Mesenchymal stem cell (in vitro differentiated cells and primary cell): ENCODE measurements around the gene PRMT7.

Experiments used
- DNase-seq: peaks from one replicate; pipeline ENCODE4 v3.0.0-alpha.2; 2013
- H2AFZ ChIP-seq: one replicate; pipeline ENCODE4 v1.6.1; 2013; ENCODE audit warnings: low read depth, mild to moderate bottlenecking, control low read depth, inconsistent platforms, low read length, moderate library complexity
- H2AK5ac ChIP-seq: 2 replicates; pipeline ENCODE4 v1.6.1; 2013; ENCODE audit warnings: low read length, moderate library complexity, mild to moderate bottlenecking, inconsistent platforms; ENCODE audit not compliant: severe bottlenecking
- H2BK120ac ChIP-seq: one replicate; pipeline ENCODE4 v1.6.1; 2013; ENCODE audit warnings: low read depth, mild to moderate bottlenecking, inconsistent platforms, low read length, moderate library complexity
- H2BK12ac ChIP-seq, 2 experiments: one replicate each; pipeline ENCODE4 v1.6.1; 2013; ENCODE audit warnings: inconsistent platforms in 2 of 2, low read length in 2 of 2, mild to moderate bottlenecking in 2 of 2, moderate library complexity in 2 of 2, control low read depth in 1 of 2
- H2BK15ac ChIP-seq: one replicate; pipeline ENCODE4 v1.6.1; 2013; ENCODE audit warnings: mild to moderate bottlenecking, low read depth, inconsistent platforms; ENCODE audit not compliant: poor library complexity, severe bottlenecking
- H2BK5ac ChIP-seq: 2 replicates; pipeline ENCODE4 v1.6.1; 2013; ENCODE audit warnings: low read depth, mild to moderate bottlenecking, low read length, control low read depth, inconsistent platforms; ENCODE audit not compliant: poor library complexity, severe bottlenecking
- H3K14ac ChIP-seq, 2 experiments: one replicate each; pipeline ENCODE4 v1.6.1; 2013; ENCODE audit warnings: inconsistent platforms in 2 of 2, low read length in 2 of 2, control low read depth in 1 of 2, mild to moderate bottlenecking in 1 of 2, moderate library complexity in 1 of 2
- H3K18ac ChIP-seq, 2 experiments: one replicate each; pipeline ENCODE4 v1.6.1; 2013; ENCODE audit warnings: inconsistent platforms in 2 of 2, low read length in 2 of 2, control low read depth in 1 of 2, low read depth in 1 of 2, mild to moderate bottlenecking in 1 of 2
- H3K23ac ChIP-seq, 2 experiments: one replicate each; pipeline ENCODE4 v1.6.1; 2013; ENCODE audit warnings: inconsistent platforms in 2 of 2, low read length in 2 of 2, mild to moderate bottlenecking in 2 of 2, moderate library complexity in 2 of 2, control low read depth in 1 of 2
- H3K27ac ChIP-seq: 2 replicates; pipeline ENCODE4 v1.5.1; 2013; ENCODE audit warnings: mild to moderate bottlenecking, moderate library complexity, low read length, control low read depth, inconsistent platforms; ENCODE audit not compliant: poor library complexity, severe bottlenecking
- H3K27me3 ChIP-seq, 2 experiments: 2 replicates each; pipeline versions ENCODE4 v1.6.1 to v1.7.0; 2013; ENCODE audit warnings: low read length in 2 of 2, mild to moderate bottlenecking in 2 of 2, moderate library complexity in 2 of 2, control low read depth in 1 of 2, inconsistent platforms in 1 of 2; ENCODE audit not compliant: control insufficient read depth in 1 of 2, insufficient read depth in 1 of 2
- H3K36me3 ChIP-seq, 2 experiments: 2 replicates each; pipeline versions ENCODE4 v1.6.1 to v1.7.0; 2013; ENCODE audit warnings: low read length in 2 of 2, control low read depth in 1 of 2, inconsistent platforms in 1 of 2, low read depth in 1 of 2, mild to moderate bottlenecking in 1 of 2; ENCODE audit not compliant: insufficient read depth in 2 of 2, control insufficient read depth in 1 of 2
- H3K4ac ChIP-seq, 2 experiments: one replicate each; pipeline ENCODE4 v1.6.1; 2013; ENCODE audit warnings: inconsistent platforms in 2 of 2, low read length in 2 of 2, mild to moderate bottlenecking in 2 of 2, moderate library complexity in 2 of 2, control low read depth in 1 of 2, low read depth in 1 of 2
- H3K4me1 ChIP-seq: 2 replicates; pipeline ENCODE4 v1.6.1; 2013; ENCODE audit warnings: low read depth, low read length, control low read depth; ENCODE audit not compliant: control insufficient read depth, insufficient read depth
- H3K4me2 ChIP-seq: 2 replicates; pipeline ENCODE4 v1.6.1; 2013; ENCODE audit warnings: low read length, mild to moderate bottlenecking, inconsistent platforms; ENCODE audit not compliant: poor library complexity, severe bottlenecking
- H3K4me3 ChIP-seq, 2 experiments: 2 replicates each; pipeline versions ENCODE4 v1.5.1 to v1.7.0; 2013; ENCODE audit warnings: low read length in 2 of 2, mild to moderate bottlenecking in 2 of 2, control low read depth in 1 of 2, low read depth in 1 of 2; ENCODE audit not compliant: insufficient read depth in 1 of 2
- H3K79me1 ChIP-seq: replicated peaks from 2 replicates; pipeline ENCODE4 v1.6.1; 2013; ENCODE audit warnings: mild to moderate bottlenecking, control low read depth, low read length, inconsistent platforms; ENCODE audit not compliant: poor library complexity, severe bottlenecking
- H3K9ac ChIP-seq: 2 replicates; pipeline ENCODE4 v1.7.0; 2013; ENCODE audit warnings: mild to moderate bottlenecking, low read length, moderate library complexity
- H3K9me3 ChIP-seq: 2 replicates; pipeline ENCODE4 v1.7.0; 2013; ENCODE audit warnings: mild to moderate bottlenecking, low read length; ENCODE audit not compliant: control insufficient read depth
- H4K8ac ChIP-seq: one replicate; pipeline ENCODE4 v1.6.1; 2013; ENCODE audit warnings: inconsistent platforms, mild to moderate bottlenecking, low read length, moderate library complexity
- H4K91ac ChIP-seq: one replicate; pipeline ENCODE4 v1.6.1; 2013; ENCODE audit warnings: mild to moderate bottlenecking, low read length, inconsistent platforms
- WGBS: methylation state at CpG from one replicate; pipeline ENCODE4 v1.1.7; 2013; ENCODE audit warnings: mixed read lengths; 5-methylcytosine and 5-hydroxymethylcytosine counted together

Gene PRMT7

GRCh38 chr16:68379472-68380347 lies 68.9 kb downstream of the PRMT7 start:
- Histone ChIP-seq H3K79me1 (no peaks in the 10 kb centered on the region), H3K23ac (no peak overlapping the region), H3K4ac (no peak overlapping the region), H4K8ac (no peak overlapping the region), H3K36me3 (no peaks in the 10 kb centered on the region), H2BK15ac (no peak overlapping the region), H3K9me3 (no peaks in the 10 kb centered on the region), H3K9ac (no peak overlapping the region), H3K18ac (no peak overlapping the region), H3K27me3 (peaks cover 31 to 47% of the 10 kb centered on the region in 2 experiments), H3K4me1 (no peaks in the 10 kb centered on the region), H2BK12ac (no peak overlapping the region), H3K4me2 (no peak overlapping the region), H3K14ac (no peak overlapping the region), H2AK5ac (no peak overlapping the region), H2AFZ (no peak overlapping the region), H2BK5ac (no peak overlapping the region), H3K4me3 (no peak overlapping the region), H3K27ac (no peak overlapping the region), H4K91ac (no peak overlapping the region), H2BK120ac (no peak overlapping the region)
- WGBS = 87% methylated on average over 18 of the region's 18 CpGs
- DNase-seq = no peak

GRCh38 chr16:68380348-68380670 lies 69.5 kb downstream of the PRMT7 start:
- H3K4ac ChIP-seq = no peak overlapping the region
- H3K27ac ChIP-seq = no peak overlapping the region
- H3K14ac ChIP-seq = no peak overlapping the region
- H2AFZ ChIP-seq = no peak overlapping the region
- H3K9ac ChIP-seq = no peak overlapping the region
- H3K4me2 ChIP-seq = no peak overlapping the region
- H2BK12ac ChIP-seq = no peak overlapping the region
- H3K23ac ChIP-seq = no peak overlapping the region
- H3K9me3 ChIP-seq = no peaks in the 10 kb centered on the region
- H3K27me3 ChIP-seq = peaks cover 33 to 47% of the 10 kb centered on the region in 2 experiments
- no peak overlapping the region for H2BK5ac ChIP-seq
- no peak overlapping the region for H2AK5ac ChIP-seq
- 88% methylated on average over 5 of the region's 5 CpGs for WGBS
- H3K4me1 ChIP-seq = no peaks in the 10 kb centered on the region
- H3K36me3 ChIP-seq = no peaks in the 10 kb centered on the region
- H2BK120ac ChIP-seq = no peak overlapping the region
- no peak for DNase-seq
- H2BK15ac ChIP-seq = no peak overlapping the region
- H3K4me3 ChIP-seq = no peak overlapping the region
- no peak overlapping the region for H4K91ac ChIP-seq
- no peak overlapping the region for H3K18ac ChIP-seq
- no peak overlapping the region for H4K8ac ChIP-seq
- no peaks in the 10 kb centered on the region for H3K79me1 ChIP-seq

GRCh38 chr16:68380676-68381362 lies 70.0 kb downstream of the PRMT7 start:
- H3K27ac ChIP-seq = no peak overlapping the region
- H3K36me3 ChIP-seq = no peaks in the 10 kb centered on the region
- H3K4me3 ChIP-seq = no peak overlapping the region
- no peak overlapping the region for H2AK5ac ChIP-seq
- no peaks in the 10 kb centered on the region for H3K4me1 ChIP-seq
- H3K9me3 ChIP-seq = no peaks in the 10 kb centered on the region
- H3K14ac ChIP-seq = no peak overlapping the region
- no peak overlapping the region for H3K4ac ChIP-seq
- no peak for DNase-seq
- H2AFZ ChIP-seq = no peak overlapping the region
- no peak overlapping the region for H2BK5ac ChIP-seq
- H4K8ac ChIP-seq = no peak overlapping the region
- H3K4me2 ChIP-seq = no peak overlapping the region
- H2BK12ac ChIP-seq = no peak overlapping the region
- no peak overlapping the region for H4K91ac ChIP-seq
- WGBS = 92% methylated on average over 10 of the region's 10 CpGs
- no peak overlapping the region for H2BK15ac ChIP-seq
- H3K79me1 ChIP-seq = no peaks in the 10 kb centered on the region
- no peak overlapping the region for H3K18ac ChIP-seq
- H3K9ac ChIP-seq = no peak overlapping the region
- no peak overlapping the region for H2BK120ac ChIP-seq
- no peak overlapping the region for H3K23ac ChIP-seq
- H3K27me3 ChIP-seq = peaks cover 30 to 47% of the 10 kb centered on the region in 2 experiments

DNA sequence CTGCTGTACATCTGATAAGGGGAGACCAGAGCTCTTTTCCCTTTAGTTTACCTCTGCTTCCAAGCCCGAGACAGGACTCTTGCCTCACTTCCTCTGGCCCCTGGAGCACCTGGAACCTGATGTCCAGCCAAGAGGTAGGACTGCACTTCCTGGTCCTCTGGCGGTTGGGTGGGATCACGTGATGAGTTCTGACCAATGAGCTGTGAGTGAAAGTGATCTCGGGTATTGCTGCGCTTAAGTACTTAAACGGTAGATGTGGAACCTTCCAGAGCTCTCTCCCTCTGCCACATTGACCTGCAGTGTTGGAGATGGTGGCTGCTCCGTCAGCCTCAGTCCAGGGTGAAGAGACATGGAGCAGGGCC lies 70.5 kb downstream of the PRMT7 start:
- Histone ChIP-seq H2AFZ (no peak overlapping the region), H3K4ac (no peak overlapping the region), H3K9ac (no peak overlapping the region), H3K4me2 (no peak overlapping the region), H2AK5ac (no peak overlapping the region), H3K4me1 (no peaks in the 10 kb centered on the region), H3K36me3 (no peaks in the 10 kb centered on the region), H3K27me3 (peaks cover 29 to 46% of the 10 kb centered on the region in 2 experiments), H3K79me1 (no peaks in the 10 kb centered on the region), H3K18ac (no peak overlapping the region), H4K8ac (no peak overlapping the region), H3K23ac (no peak overlapping the region), H3K27ac (no peak overlapping the region), H2BK5ac (no peak overlapping the region), H2BK15ac (no peak overlapping the region), H3K14ac (no peak overlapping the region), H3K4me3 (no peak overlapping the region), H2BK120ac (no peak overlapping the region), H2BK12ac (no peak overlapping the region), H3K9me3 (no peaks in the 10 kb centered on the region), H4K91ac (no peak overlapping the region)
- DNase-seq = no peak
- 87% methylated on average over 7 of the region's 7 CpGs for WGBS
